Body of pancreas (tissue), 4 donors: ENCODE results near the gene BAZ2A. TPM values are rescaled to one million over a fixed set of nuclear protein-coding genes. Genes with fewer than 3 reads are reported as not detected.

Experiments used
- ATAC-seq: fragments of 150-250 bp; one replicate; pipeline ENCODE4 v1.9.1; 2016
- DNase-seq, 4 donors: peaks; one replicate each; pipeline ENCODE4 v3.0.0-alpha.2; 2019
- H3K27ac ChIP-seq, 4 donors: fragments of 200-600 bp; sonication (generic); 1 replicate in 3 of 4; 2 replicates in 1 of 4; pipeline versions ENCODE4 v1.5.1 to v1.6.1; 2016 to 2019; ENCODE audit warnings: mild to moderate bottlenecking in 1 of 4, mixed read lengths in 1 of 4, moderate library complexity in 1 of 4
- H3K27me3 ChIP-seq, 2 donors: fragments of 200-600 bp; sonication (generic); one replicate each; pipeline ENCODE4 v1.6.0; 2016; ENCODE audit warnings: mild to moderate bottlenecking in 1 of 2
- H3K36me3 ChIP-seq, 2 donors: fragments of 200-600 bp; sonication (generic); replicated peaks in 1 of 2; 2 replicates each; pipeline ENCODE4 v1.5.1; 2016; ENCODE audit warnings: low read depth in 2 of 2; ENCODE audit not compliant: insufficient read depth in 1 of 2
- H3K4me1 ChIP-seq: fragments of 200-600 bp; sonication (generic); one replicate; pipeline ENCODE4 v1.6.0; 2016
- H3K4me3 ChIP-seq, 2 donors: fragments of 200-600 bp; sonication (generic); 1 replicate in 1 of 2; 2 replicates in 1 of 2; pipeline ENCODE4 v1.5.1; 2016 to 2019
- H3K9me3 ChIP-seq, 3 donors: fragments of 200-600 bp; sonication (generic); 1 replicate in 2 of 3; 2 replicates in 1 of 3; pipeline ENCODE4 v1.5.1; 2016
- POLR2A ChIP-seq, 3 donors: fragments of 450-650 bp; IDR thresholded peaks; one replicate each; pipeline ENCODE4 v1.6.1; 2016; ENCODE audit warnings: antibody characterized with exemption in 3 of 3, mild to moderate bottlenecking in 2 of 3
- whole genome bisulfite sequencing, 2 donors: methylation state at CpG; one replicate each; pipeline ENCODE4 v1.1.5; 2017; 5-methylcytosine and 5-hydroxymethylcytosine counted together
- intact Hi-C: fragments of 100-400 bp; cut with DNase I; formaldehyde crosslinking; loops from one replicate; pipeline ENCODE4 v1.15.1; 2023
- total RNA-seq, 2 donors: library from RNA; depleted of rRNA; stranded (reverse); fragments of >200 nt; gene quantifications; one replicate each; pipeline ENCODE4 v1.1.0, GENCODE V29; 2016
- TF ChIP-seq, protein P1 (sequence below), 7 experiments: fragments of 450-650 bp in 4 of 7; fragments of 200-600 bp in 3 of 7; sonication (generic) in 3 of 7; IDR thresholded peaks; one replicate each; pipeline ENCODE4 v1.5.1; 2016 to 2019; ENCODE audit warnings: antibody characterized with exemption in 7 of 7

BAZ2A gene
- total RNA-seq, 2 donors from 2014 or later = 52.7 to 56.8 TPM

DNA sequence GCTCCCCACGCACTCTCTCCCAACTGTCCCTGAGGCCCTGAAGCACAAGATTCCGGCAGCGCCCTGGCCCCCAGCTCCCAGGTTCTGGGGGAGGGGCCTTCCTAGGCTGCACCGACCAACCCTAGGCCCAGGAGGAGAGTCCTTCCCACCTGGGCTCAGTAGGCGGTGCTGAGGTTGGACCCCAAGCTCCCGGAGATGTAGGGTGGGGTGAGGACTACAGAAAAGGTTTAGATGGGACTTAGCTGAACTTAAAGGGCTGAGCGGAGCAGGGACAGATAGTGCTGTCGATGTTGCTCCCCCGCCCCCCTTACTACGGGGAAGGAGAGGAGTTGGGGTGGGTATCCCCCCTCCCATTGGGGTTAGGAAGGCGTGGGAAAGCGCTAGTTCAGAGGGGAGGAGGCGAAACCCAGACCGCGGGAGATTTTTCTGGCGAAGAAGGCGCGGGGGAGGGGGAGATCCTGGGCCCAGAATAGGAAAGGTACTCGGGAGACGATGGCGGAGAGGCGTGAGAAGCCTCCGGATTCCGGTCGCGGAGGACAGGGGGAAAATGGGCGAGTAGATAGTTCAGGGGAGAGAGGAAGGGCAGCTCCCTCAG is 4.2 kb upstream of the BAZ2A start:
- peak; percentile 70 to 85 (median 84) for DNase-seq
- peak in 2 of 3 donors; percentile 37 to 52 for TF ChIP-seq POLR2A (IDR thresholded peaks at IDR 0.05)
- TF ChIP-seq, protein P1, sequence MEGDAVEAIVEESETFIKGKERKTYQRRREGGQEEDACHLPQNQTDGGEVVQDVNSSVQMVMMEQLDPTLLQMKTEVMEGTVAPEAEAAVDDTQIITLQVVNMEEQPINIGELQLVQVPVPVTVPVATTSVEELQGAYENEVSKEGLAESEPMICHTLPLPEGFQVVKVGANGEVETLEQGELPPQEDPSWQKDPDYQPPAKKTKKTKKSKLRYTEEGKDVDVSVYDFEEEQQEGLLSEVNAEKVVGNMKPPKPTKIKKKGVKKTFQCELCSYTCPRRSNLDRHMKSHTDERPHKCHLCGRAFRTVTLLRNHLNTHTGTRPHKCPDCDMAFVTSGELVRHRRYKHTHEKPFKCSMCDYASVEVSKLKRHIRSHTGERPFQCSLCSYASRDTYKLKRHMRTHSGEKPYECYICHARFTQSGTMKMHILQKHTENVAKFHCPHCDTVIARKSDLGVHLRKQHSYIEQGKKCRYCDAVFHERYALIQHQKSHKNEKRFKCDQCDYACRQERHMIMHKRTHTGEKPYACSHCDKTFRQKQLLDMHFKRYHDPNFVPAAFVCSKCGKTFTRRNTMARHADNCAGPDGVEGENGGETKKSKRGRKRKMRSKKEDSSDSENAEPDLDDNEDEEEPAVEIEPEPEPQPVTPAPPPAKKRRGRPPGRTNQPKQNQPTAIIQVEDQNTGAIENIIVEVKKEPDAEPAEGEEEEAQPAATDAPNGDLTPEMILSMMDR (IDR thresholded peaks at IDR 0.05) = peak in 3 of 7 experiments; percentile 1 to 9 (median 3)
- Histone ChIP-seq H3K4me1 (peaks cover 68% of the 10 kb centered on the region), H3K4me3 (peak overlapping the region; percentile 46 to 77), H3K9me3 (no peaks in the 10 kb centered on the region), H3K27me3 (no peaks in the 10 kb centered on the region), H3K36me3 (peaks cover 15 to 16% of the 10 kb centered on the region in 2 donors), H3K27ac (peak overlapping the region; percentile 94 to 98 (median 94))
- ATAC-seq = peak; percentile 26
- intact Hi-C loops = loop anchor here (10.0 kb wide), 1 partner anchor 90 kb away; the partner anchor contains the start of gene NACA
- 1 to 2% methylated on average over 25 to 27 of the region's 27 CpGs for WGBS, 2 donors

DNA sequence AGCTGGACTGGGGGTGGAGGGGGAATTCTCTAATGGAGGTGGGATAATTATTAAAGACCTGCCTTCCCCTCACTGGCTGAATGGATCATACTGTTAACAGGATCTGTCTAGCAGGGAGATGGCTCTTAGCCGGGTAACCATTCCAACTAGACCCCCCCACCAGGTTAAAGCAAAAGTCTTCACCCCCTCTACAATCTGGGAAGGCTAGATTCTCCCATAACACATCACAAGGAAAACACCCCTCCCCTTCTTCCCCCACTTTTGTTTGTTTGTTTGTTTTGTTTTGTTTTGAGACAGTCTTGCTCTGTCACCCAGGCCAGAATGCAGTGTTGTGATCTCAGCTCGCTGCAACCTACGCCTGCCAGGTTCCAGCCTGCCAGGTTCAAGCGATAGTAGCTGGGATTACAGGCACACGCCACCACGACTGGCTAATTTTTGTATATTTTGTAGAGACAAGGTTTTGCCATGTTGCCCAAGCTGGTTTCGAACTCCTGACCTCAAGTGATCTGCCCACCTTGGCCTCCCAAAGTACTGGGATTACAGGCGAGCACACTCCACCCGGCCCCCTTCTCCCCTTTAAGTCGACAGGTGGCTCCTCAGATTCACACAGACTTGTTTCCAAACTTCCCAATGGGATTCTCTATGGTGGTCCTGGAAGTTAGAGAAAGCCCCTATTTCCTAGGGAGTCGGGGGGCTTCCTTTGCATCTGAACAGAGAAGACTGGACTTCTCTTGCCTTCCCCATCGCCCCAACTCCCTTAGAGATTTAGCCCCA is 3.5 kb upstream of the BAZ2A start:
- Histone ChIP-seq H3K27ac (peak overlapping the region; percentile 94 to 98 (median 94)), H3K4me1 (peaks cover 69% of the 10 kb centered on the region), H3K27me3 (no peaks in the 10 kb centered on the region), H3K9me3 (no peaks in the 10 kb centered on the region), H3K36me3 (peaks cover 8 to 9% of the 10 kb centered on the region in 2 donors), H3K4me3 (peak overlapping the region; percentile 46 to 77)
- intact Hi-C loops = loop anchor here (10.0 kb wide), 1 partner anchor 91 kb away; the partner anchor contains the start of gene NACA
- TF ChIP-seq, protein P1 (IDR thresholded peaks at IDR 0.05) = no peak
- no peak for TF ChIP-seq POLR2A (IDR thresholded peaks at IDR 0.05)
- DNase-seq = no peak
- whole genome bisulfite sequencing, 2 donors = 15 to 17% methylated on average over 12 of the region's 12 CpGs
- no peak for ATAC-seq

DNA sequence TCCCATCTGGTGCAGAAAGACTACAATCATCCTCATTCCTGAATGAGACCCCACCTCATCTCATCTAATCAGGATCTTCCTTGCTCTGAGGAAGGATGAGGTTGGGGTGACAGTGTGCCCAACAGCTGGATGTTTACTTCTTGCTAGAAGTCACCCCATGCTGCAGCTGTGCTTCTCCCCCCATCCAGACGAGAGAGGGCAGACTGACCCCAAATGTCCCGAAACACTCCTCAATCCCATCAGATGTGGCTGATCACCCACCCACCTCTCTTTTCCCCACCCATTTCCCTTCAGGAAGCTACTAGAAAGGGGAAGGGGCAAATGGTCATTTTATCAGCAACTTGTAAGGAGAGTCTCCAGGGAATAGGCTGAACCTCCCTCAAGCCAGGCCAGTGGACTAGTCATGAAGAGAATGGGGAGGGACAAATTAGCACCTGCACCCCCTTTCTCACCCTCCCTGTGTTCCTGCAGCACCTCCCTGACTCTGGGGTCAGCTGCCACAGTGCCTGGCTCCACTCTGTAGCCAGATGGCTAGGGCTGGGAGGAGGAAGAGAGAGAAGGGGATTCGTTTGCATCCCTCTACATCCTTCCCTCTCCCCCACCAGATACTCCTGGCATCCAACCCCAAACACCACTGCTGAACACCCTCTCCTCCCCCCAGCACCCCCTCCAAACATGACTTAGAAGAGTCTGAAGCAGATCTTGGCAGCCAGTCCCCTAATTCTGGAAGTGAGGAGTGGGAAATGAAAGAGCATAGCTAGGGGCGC is 2.8 kb upstream of the BAZ2A start:
- no peak overlapping the region for H3K4me3 ChIP-seq
- intact Hi-C loops = loop anchor here (10.0 kb wide), 1 partner anchor 92 kb away; the partner anchor contains the start of gene NACA
- TF ChIP-seq, protein P1 (IDR thresholded peaks at IDR 0.05) = no peak
- TF ChIP-seq POLR2A (IDR thresholded peaks at IDR 0.05) = no peak
- H3K27me3 ChIP-seq = no peaks in the 10 kb centered on the region
- DNase-seq = no peak
- WGBS, 2 donors = 46 to 49% methylated on average over 4 of the region's 4 CpGs
- H3K9me3 ChIP-seq = no peaks in the 10 kb centered on the region
- peaks cover 71% of the 10 kb centered on the region for H3K4me1 ChIP-seq
- peaks cover under 1 to 2% of the 10 kb centered on the region in 2 donors for H3K36me3 ChIP-seq
- H3K27ac ChIP-seq = peak overlapping the region; percentile 43 to 95 (median 74)
- ATAC-seq = no peak

DNA sequence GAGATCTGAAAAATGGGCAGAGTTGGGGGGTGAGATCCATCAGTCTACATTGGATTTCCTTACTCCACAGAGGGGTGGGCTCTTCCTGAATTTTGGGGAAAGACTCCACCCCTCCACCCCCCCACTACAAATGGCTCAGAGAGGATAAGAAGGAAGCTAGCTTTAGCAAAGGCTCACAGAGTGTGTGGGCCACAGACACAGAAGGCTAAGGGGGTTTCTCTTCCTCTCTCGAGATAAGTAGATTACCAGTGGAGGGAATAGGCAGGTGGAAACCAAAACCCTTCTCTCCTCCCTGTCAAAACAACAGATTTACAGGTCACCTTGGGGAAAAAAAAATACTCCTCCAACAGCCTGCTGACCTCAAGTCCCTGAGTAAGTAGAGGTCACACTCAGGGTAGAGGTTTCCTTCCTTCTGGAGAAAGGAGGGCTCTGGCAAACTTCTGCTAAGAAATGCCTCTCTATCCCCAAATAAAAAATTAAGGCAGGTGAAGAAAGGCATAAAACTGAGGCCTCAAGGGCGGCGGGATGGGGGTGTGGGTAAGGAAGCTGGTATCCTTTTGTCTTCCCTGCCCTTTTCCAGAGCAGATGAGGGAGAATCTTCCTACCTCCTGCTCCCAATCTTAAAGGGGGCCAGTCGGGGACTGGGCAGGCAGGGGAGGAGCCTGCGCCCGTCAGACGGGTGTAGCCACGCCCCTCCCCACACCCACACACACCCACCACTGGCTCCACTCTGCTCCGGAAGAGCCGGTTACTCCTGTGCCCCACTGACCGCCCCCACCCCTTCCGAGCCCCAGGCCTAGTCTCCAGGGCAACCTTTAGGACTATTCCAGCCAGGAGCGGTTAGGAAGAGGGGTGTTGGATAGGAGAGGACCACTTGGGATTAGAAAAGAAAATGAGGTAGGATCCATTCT is 1.9 kb upstream of the BAZ2A start:
- TF ChIP-seq, protein P1 (IDR thresholded peaks at IDR 0.05) = no peak
- TF ChIP-seq POLR2A (IDR thresholded peaks at IDR 0.05) = no peak
- Histone ChIP-seq H3K36me3 (no peaks in the 10 kb centered on the region), H3K27ac (peak overlapping the region; percentile 22 to 94 (median 48)), H3K9me3 (no peaks in the 10 kb centered on the region), H3K4me3 (no peak overlapping the region), H3K4me1 (peaks cover 63% of the 10 kb centered on the region), H3K27me3 (no peaks in the 10 kb centered on the region)
- intact Hi-C loops = loop anchor here (10.0 kb wide), 1 partner anchor 93 kb away; the partner anchor contains the start of gene NACA
- ATAC-seq (no peak), DNase-seq (peak; percentile 68 to 87 (median 80))
- 3 to 6% methylated on average over 13 of the region's 13 CpGs for WGBS, 2 donors
